Esophagus muscularis mucosa (tissue), 3 donors: ENCODE results near the gene NUCKS1.

Source experiments
- POLR2A ChIP-seq: fragments of 450-650 bp; IDR thresholded peaks from one replicate; pipeline ENCODE4 v1.6.1; 2017; ENCODE audit warnings: antibody characterized with exemption, moderate library complexity, mild to moderate bottlenecking, low read depth
- POLR2AphosphoS5 ChIP-seq, 2 donors: sonication (generic); formaldehyde crosslinking; IDR thresholded peaks; one replicate each; pipeline ENCODE4 v1.6.1; 2017; ENCODE audit warnings: antibody characterized with exemption in 2 of 2
- TF ChIP-seq, protein P1 (sequence below), 3 experiments: fragments of 200-600 bp in 2 of 3; fragments of 450-650 bp in 1 of 3; sonication (generic) in 2 of 3; IDR thresholded peaks; one replicate each; pipeline ENCODE4 v1.5.1; 2017 to 2019; ENCODE audit warnings: antibody characterized with exemption in 3 of 3, mild to moderate bottlenecking in 2 of 3, moderate library complexity in 1 of 3

DNA sequence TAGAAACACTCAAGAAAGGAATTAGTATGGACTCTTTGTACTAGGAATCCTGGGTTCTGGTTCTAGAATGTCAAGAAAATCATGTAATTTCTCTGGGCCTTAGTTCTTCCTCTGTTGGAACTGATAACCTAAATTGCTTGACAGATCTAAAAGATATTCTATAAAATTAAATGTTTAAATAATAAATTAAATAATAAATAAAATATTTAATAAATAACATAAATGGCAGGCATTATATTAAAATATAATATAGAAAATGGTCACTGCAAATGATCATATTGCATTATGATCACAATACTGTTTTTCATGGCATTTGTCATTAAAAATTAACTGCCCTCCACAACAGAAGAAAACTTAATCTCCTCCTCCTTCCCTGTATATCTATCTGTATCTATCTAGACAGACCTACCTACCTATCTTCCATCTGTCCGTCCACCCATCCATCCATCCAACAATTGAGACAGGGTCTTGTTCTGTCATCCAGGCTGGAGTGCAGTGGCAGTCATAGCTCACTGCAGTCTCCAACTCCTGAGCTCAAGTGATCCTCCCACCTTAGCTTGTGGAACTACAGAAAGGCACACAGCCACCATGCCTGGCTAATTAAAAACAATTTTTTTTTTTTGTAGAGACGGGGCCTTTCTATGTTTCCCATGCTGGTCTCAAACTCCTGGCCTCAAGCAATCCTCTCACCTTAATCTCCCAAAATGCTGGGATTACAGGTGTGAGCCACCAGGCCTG, 16.4 kb downstream of the NUCKS1 start:
- TF ChIP-seq, protein P1, sequence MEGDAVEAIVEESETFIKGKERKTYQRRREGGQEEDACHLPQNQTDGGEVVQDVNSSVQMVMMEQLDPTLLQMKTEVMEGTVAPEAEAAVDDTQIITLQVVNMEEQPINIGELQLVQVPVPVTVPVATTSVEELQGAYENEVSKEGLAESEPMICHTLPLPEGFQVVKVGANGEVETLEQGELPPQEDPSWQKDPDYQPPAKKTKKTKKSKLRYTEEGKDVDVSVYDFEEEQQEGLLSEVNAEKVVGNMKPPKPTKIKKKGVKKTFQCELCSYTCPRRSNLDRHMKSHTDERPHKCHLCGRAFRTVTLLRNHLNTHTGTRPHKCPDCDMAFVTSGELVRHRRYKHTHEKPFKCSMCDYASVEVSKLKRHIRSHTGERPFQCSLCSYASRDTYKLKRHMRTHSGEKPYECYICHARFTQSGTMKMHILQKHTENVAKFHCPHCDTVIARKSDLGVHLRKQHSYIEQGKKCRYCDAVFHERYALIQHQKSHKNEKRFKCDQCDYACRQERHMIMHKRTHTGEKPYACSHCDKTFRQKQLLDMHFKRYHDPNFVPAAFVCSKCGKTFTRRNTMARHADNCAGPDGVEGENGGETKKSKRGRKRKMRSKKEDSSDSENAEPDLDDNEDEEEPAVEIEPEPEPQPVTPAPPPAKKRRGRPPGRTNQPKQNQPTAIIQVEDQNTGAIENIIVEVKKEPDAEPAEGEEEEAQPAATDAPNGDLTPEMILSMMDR (IDR thresholded peaks at IDR 0.05), result no peak
- TF ChIP-seq POLR2A (no peak), POLR2AphosphoS5 (IDR thresholded peaks at IDR 0.05) (no peak)
